Panc1 (cell line): ENCODE data around the gene TPD52L1. TPM values are rescaled to one million over a fixed set of nuclear protein-coding genes. Genes with fewer than 3 reads are reported as not detected.

Source experiments
- ATAC-seq: fragments of 200-7000 bp; cut with Tn5 transposase; 2 replicates; pipeline ENCODE4 v1.9.1; 2020; ENCODE audit warnings: mild to moderate bottlenecking, moderate library complexity
- BruUV-seq: library from RNA; stranded (reverse); fragments of 400-500 nt; replicated peaks from 2 replicates; lab custom pipeline; 2021; lab: Mats Ljungman, UMichigan
- CTCF ChIA-PET: fragments of 300-600 bp; sonication (Branson Sonifier 250); formaldehyde crosslinking; loops from one replicate; lab custom pipeline; 2022; ENCODE audit warnings: antibody characterized with exemption; lab: Charles Lee
- POLR2A ChIA-PET: fragments of 300-600 bp; sonication (Branson Sonifier 250); formaldehyde crosslinking; loops from one replicate; lab custom pipeline; 2022; ENCODE audit warnings: antibody characterized with exemption; lab: Charles Lee
- DNase-seq: peaks from one replicate; pipeline ENCODE4 v3.0.0-alpha.2; 2010; ENCODE audit warnings: low read depth, low spot score
- H3K27ac ChIP-seq: 2 replicates; pipeline ENCODE4 v1.5.1; 2011; ENCODE audit warnings: mild to moderate bottlenecking, low read length, inconsistent platforms
- H3K27me3 ChIP-seq: fragments of 200-500 bp; sonication (Bioruptor generic); 2 replicates; pipeline ENCODE4 v1.6.0; 2014; ENCODE audit warnings: low read length, inconsistent platforms; ENCODE audit not compliant: control insufficient read depth, insufficient read depth
- H3K36me3 ChIP-seq: fragments of 200-500 bp; sonication (Bioruptor generic); 2 replicates; pipeline ENCODE4 v1.5.1; 2014; ENCODE audit warnings: inconsistent platforms, mild to moderate bottlenecking, low read length, moderate library complexity; ENCODE audit not compliant: control insufficient read depth, insufficient read depth
- H3K4me1 ChIP-seq: 2 replicates; pipeline ENCODE4 v1.5.1; 2011; ENCODE audit warnings: inconsistent platforms, mild to moderate bottlenecking, low read length, moderate library complexity; ENCODE audit not compliant: control insufficient read depth, insufficient read depth
- H3K4me3 ChIP-seq, 2 experiments: 2 replicates each; pipeline ENCODE4 v1.5.1; 2011 to 2012; ENCODE audit warnings: low read depth in 2 of 2, low read length in 2 of 2, mild to moderate bottlenecking in 2 of 2, inconsistent platforms in 1 of 2, moderate library complexity in 1 of 2
- H3K9me3 ChIP-seq: fragments of 200-500 bp; sonication (Bioruptor generic); 2 replicates; pipeline ENCODE4 v1.5.1; 2014; ENCODE audit warnings: low read depth, mild to moderate bottlenecking, inconsistent platforms, low read length, moderate library complexity; ENCODE audit not compliant: control insufficient read depth, insufficient read depth
- POLR2AphosphoS5 ChIP-seq: IDR thresholded peaks from 2 replicates; pipeline ENCODE4 v1.6.1; 2012; ENCODE audit warnings: mild to moderate bottlenecking, low read depth, low read length, moderate library complexity
- SIN3A ChIP-seq: IDR thresholded peaks from 2 replicates; pipeline ENCODE4 v1.6.1; 2012; ENCODE audit warnings: low read depth, mild to moderate bottlenecking, low read length, moderate library complexity, borderline replicate concordance; ENCODE audit not compliant: insufficient read depth
- TCF7L2 ChIP-seq: IDR thresholded peaks from 2 replicates; pipeline ENCODE4 v1.6.1; 2011; ENCODE audit warnings: mild to moderate bottlenecking, low read depth, low read length, inconsistent platforms
- in situ Hi-C: cut with HindIII; loops from 2 replicates; pipeline ENCODE4 v1.10.0; 2016; ENCODE audit warnings: low sequenced_read_pairs, low pct_unique_long_range_greater_than_20kb
- intact Hi-C: fragments of 100-400 bp; cut with micrococcal nuclease; formaldehyde crosslinking; loops from one replicate; pipeline ENCODE4 v1.10.0; 2022; ENCODE audit not compliant: unreplicated experiment
- total RNA-seq: library from RNA; stranded (reverse); gene quantifications from one replicate; pipeline ENCODE4 v1.2.1, GENCODE V29; 2021; ENCODE audit not compliant: unreplicated experiment
- TF ChIP-seq, protein P1 (sequence below): fragments of 450-650 bp; IDR thresholded peaks from 2 replicates; pipeline ENCODE4 v1.5.1; 2017; ENCODE audit warnings: mild to moderate bottlenecking
- TF ChIP-seq, protein P2 (sequence below), 2 experiments: IDR thresholded peaks; 2 replicates each; pipeline ENCODE4 v1.6.1; 2011 to 2012; ENCODE audit warnings: low read depth in 2 of 2, control low read depth in 1 of 2, low read length in 1 of 2, mild to moderate bottlenecking in 1 of 2, moderate library complexity in 1 of 2; ENCODE audit not compliant: insufficient read depth in 1 of 2

TPD52L1 gene
- total RNA-seq, 1 experiment from 2014 or later: 2.9 TPM

DNA sequence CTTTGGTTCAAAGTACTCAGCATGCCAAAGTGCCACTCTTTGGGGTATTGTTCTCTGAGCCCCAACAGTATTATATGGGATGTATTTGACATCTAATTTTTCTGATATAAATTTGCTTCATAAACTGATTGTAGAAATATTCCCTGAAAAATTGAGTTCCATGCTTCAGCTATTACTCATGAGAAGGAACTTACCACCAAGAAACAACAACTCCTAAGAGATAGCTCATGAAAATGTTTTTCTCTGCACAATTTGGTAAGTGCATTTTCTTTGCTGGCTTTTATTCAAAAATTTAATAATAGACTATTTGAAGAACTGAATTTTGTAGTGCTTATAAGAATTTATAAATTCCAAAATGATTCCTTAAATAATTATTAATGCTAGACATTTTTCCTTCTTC is 12.8 kb upstream of the TPD52L1 start:
- DNase-seq: no peak
- H3K27me3 ChIP-seq: no peaks in the 10 kb centered on the region
- intact Hi-C loops (no loop called here), in situ Hi-C loops (no loop called here)
- no peak overlapping the region for H3K4me3 ChIP-seq
- no TSS peak for BruUV-seq
- H3K9me3 ChIP-seq: no peaks in the 10 kb centered on the region
- ChIA-PET POLR2A (no interaction called here), CTCF (interaction anchor here (0.7 kb wide), 1 partner anchor 299 kb away, joined by 3 read pairs; no protein-coding TSS in a partner anchor)
- no peaks in the 10 kb centered on the region for H3K36me3 ChIP-seq
- no peaks in the 10 kb centered on the region for H3K4me1 ChIP-seq
- H3K27ac ChIP-seq: no peak overlapping the region
- ATAC-seq: no peak
- TF ChIP-seq POLR2AphosphoS5 (no peak), TCF7L2 (no peak), SIN3A (no peak)
- TF ChIP-seq, protein P1, sequence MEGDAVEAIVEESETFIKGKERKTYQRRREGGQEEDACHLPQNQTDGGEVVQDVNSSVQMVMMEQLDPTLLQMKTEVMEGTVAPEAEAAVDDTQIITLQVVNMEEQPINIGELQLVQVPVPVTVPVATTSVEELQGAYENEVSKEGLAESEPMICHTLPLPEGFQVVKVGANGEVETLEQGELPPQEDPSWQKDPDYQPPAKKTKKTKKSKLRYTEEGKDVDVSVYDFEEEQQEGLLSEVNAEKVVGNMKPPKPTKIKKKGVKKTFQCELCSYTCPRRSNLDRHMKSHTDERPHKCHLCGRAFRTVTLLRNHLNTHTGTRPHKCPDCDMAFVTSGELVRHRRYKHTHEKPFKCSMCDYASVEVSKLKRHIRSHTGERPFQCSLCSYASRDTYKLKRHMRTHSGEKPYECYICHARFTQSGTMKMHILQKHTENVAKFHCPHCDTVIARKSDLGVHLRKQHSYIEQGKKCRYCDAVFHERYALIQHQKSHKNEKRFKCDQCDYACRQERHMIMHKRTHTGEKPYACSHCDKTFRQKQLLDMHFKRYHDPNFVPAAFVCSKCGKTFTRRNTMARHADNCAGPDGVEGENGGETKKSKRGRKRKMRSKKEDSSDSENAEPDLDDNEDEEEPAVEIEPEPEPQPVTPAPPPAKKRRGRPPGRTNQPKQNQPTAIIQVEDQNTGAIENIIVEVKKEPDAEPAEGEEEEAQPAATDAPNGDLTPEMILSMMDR: no peak
- TF ChIP-seq, protein P2, sequence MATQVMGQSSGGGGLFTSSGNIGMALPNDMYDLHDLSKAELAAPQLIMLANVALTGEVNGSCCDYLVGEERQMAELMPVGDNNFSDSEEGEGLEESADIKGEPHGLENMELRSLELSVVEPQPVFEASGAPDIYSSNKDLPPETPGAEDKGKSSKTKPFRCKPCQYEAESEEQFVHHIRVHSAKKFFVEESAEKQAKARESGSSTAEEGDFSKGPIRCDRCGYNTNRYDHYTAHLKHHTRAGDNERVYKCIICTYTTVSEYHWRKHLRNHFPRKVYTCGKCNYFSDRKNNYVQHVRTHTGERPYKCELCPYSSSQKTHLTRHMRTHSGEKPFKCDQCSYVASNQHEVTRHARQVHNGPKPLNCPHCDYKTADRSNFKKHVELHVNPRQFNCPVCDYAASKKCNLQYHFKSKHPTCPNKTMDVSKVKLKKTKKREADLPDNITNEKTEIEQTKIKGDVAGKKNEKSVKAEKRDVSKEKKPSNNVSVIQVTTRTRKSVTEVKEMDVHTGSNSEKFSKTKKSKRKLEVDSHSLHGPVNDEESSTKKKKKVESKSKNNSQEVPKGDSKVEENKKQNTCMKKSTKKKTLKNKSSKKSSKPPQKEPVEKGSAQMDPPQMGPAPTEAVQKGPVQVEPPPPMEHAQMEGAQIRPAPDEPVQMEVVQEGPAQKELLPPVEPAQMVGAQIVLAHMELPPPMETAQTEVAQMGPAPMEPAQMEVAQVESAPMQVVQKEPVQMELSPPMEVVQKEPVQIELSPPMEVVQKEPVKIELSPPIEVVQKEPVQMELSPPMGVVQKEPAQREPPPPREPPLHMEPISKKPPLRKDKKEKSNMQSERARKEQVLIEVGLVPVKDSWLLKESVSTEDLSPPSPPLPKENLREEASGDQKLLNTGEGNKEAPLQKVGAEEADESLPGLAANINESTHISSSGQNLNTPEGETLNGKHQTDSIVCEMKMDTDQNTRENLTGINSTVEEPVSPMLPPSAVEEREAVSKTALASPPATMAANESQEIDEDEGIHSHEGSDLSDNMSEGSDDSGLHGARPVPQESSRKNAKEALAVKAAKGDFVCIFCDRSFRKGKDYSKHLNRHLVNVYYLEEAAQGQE (IDR thresholded peaks at IDR 0.05; ENCODE audit: insufficient read depth in 1 of 2, low read depth in 2 of 2, low read length in 1 of 2): no peak

DNA sequence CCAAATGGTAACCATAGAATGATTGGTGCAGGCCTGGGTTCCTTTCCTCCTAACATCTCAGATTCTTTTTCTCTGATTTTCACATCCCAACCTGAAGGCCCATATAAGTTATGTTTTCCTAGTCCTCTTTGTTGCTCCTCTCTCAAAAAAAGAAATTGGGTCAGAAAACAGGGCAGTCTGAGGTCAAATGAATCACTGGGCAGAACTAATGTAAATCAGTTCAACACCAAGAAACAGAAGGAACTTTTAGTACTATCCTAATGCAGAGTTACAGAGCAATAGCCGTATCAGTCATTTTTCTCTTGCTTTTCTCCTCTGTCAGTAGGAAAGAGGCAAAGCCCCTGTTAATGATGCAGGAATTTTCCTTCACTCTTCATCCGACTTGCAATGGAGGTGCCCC is 11.0 kb upstream of the TPD52L1 start:
- no peak for DNase-seq
- intact Hi-C loops: no loop called here
- ChIA-PET POLR2A (no interaction called here), CTCF (no interaction called here)
- Histone ChIP-seq H3K27me3 (peaks cover 2% of the 10 kb centered on the region; the same call in 1 of the 2 replicates), H3K4me3 (no peak overlapping the region), H3K36me3 (no peaks in the 10 kb centered on the region), H3K4me1 (no peaks in the 10 kb centered on the region), H3K27ac (no peak overlapping the region), H3K9me3 (no peaks in the 10 kb centered on the region)
- in situ Hi-C loops: no loop called here
- BruUV-seq: no TSS peak
- no peak for ATAC-seq
- TF ChIP-seq POLR2AphosphoS5 (no peak), TCF7L2 (no peak), SIN3A (no peak)
- TF ChIP-seq, protein P1: no peak
- TF ChIP-seq, protein P2 (IDR thresholded peaks at IDR 0.05; ENCODE audit: insufficient read depth in 1 of 2, low read depth in 2 of 2, low read length in 1 of 2): no peak
